HepG2 (cell line): ENCODE data around the gene MGARP. TPM values are rescaled to one million over a fixed set of nuclear protein-coding genes. Genes with fewer than 3 reads are reported as not detected.

Source experiments
- AGO2 ChIP-seq: fragments of 200-400 bp; formaldehyde crosslinking; optimal IDR thresholded peaks from 2 replicates; pipeline ENCODE3; 2017; ENCODE audit warnings: mild to moderate bottlenecking, low read depth, low read length, moderate library complexity
- AKAP8 ChIP-seq: sonication (generic); formaldehyde crosslinking; IDR thresholded peaks from 2 replicates; pipeline ENCODE4 v1.5.1; 2020; ENCODE audit warnings: mild to moderate bottlenecking, missing genetic modification reagents
- CHCHD3 ChIP-seq: sonication (generic); formaldehyde crosslinking; IDR thresholded peaks from 2 replicates; pipeline ENCODE4 v1.8.0; 2022; ENCODE audit warnings: mild to moderate bottlenecking, missing genetic modification reagents, moderate library complexity
- ELK4 ChIP-seq: sonication (generic); formaldehyde crosslinking; IDR thresholded peaks from 2 replicates; pipeline ENCODE4 v1.9.0; 2021; ENCODE audit warnings: missing genetic modification reagents, borderline replicate concordance
- IRX3 ChIP-seq: sonication (generic); formaldehyde crosslinking; IDR thresholded peaks from 2 replicates; pipeline ENCODE4 v1.8.1; 2023; ENCODE audit warnings: mild to moderate bottlenecking, low read depth, missing genetic modification reagents, borderline replicate concordance
- ISL2 ChIP-seq: sonication (generic); formaldehyde crosslinking; IDR thresholded peaks from 2 replicates; pipeline ENCODE4 v1.5.0; 2020; ENCODE audit warnings: missing genetic modification reagents
- KLF6 ChIP-seq: IDR thresholded peaks from 2 replicates; pipeline ENCODE4 v1.8.0; 2016; ENCODE audit warnings: missing biosample characterization, missing genetic modification reagents
- MEF2D ChIP-seq: sonication (generic); formaldehyde crosslinking; IDR thresholded peaks from 2 replicates; pipeline ENCODE4 v1.5.1; 2020; ENCODE audit warnings: mild to moderate bottlenecking, missing genetic modification reagents
- MTERF4 ChIP-seq: sonication (generic); formaldehyde crosslinking; IDR thresholded peaks from 2 replicates; pipeline ENCODE4 v1.8.0; 2023; ENCODE audit warnings: mild to moderate bottlenecking, missing genetic modification reagents
- NFAT5 ChIP-seq: sonication (generic); formaldehyde crosslinking; IDR thresholded peaks from 2 replicates; pipeline ENCODE4 v1.4.0; 2020; ENCODE audit warnings: missing genetic modification reagents
- PHF5A ChIP-seq: IDR thresholded peaks from one replicate; pipeline ENCODE4 v1.6.1; 2018; ENCODE audit warnings: low read depth, missing genetic modification reagents; ENCODE audit not compliant: unreplicated experiment
- RBM39 ChIP-seq: fragments of 200-400 bp; formaldehyde crosslinking; IDR thresholded peaks from one replicate; pipeline ENCODE4 v1.6.1; 2018; ENCODE audit warnings: antibody characterized with exemption, mild to moderate bottlenecking, low read depth, low read length; ENCODE audit not compliant: poor library complexity, severe bottlenecking
- THAP8 ChIP-seq: sonication (generic); formaldehyde crosslinking; IDR thresholded peaks from 2 replicates; pipeline ENCODE4 v1.5.1; 2020; ENCODE audit warnings: missing genetic modification reagents, mild to moderate bottlenecking, borderline replicate concordance
- ZFP37 ChIP-seq: sonication (generic); formaldehyde crosslinking; IDR thresholded peaks from 2 replicates; pipeline ENCODE4 v1.4.0; 2020; ENCODE audit warnings: missing genetic modification reagents, borderline replicate concordance
- ZNF574 ChIP-seq: sonication (generic); formaldehyde crosslinking; IDR thresholded peaks from 2 replicates; pipeline ENCODE4 v1.4.0; 2020; ENCODE audit warnings: missing genetic modification reagents
- ZNF616 ChIP-seq: sonication (generic); formaldehyde crosslinking; IDR thresholded peaks from 2 replicates; pipeline ENCODE4 v1.5.0; 2020; ENCODE audit warnings: low read depth, mild to moderate bottlenecking, missing genetic modification reagents
- ZNF724P ChIP-seq: sonication (generic); formaldehyde crosslinking; IDR thresholded peaks from 2 replicates; pipeline ENCODE4 v1.8.0; 2022; ENCODE audit warnings: missing genetic modification reagents, borderline replicate concordance
- polyA plus RNA-seq, 8 experiments: library from polyadenylated mRNA; depleted of rRNA in 3 of 8; stranded (reverse) in 7 of 8; unstranded in 1 of 8; fragments of >200 nt; fragmentation: Illumina TruSeq in 4 of 8; extraction: Trizol in 4 of 8; gene quantifications; 2 replicates each; pipeline versions ENCODE4 v1.2.1 to v1.2.3, GENCODE V29; 2011 to 2016; ENCODE audit warnings: low read depth in 4 of 8, missing spikeins in 1 of 8, mixed read lengths in 1 of 8; ENCODE audit not compliant: insufficient read depth in 1 of 8
- total RNA-seq, 5 experiments: library from RNA; depleted of rRNA; stranded (reverse); fragments of >200 nt; fragmentation: Illumina TruSeq; extraction: Trizol; gene quantifications; 2 replicates each; pipeline ENCODE4 v1.2.3, GENCODE V29; 2016; ENCODE audit warnings: low read depth in 1 of 5

The MGARP gene
- total and polyA plus RNA-seq, 2 of the 13 experiments (the other 11 are each of a cell fraction or from before 2014, with no cell fraction given) = 0.11 to 0.13 TPM

GRCh38 chr4:139295206-139295941 lies 15.3 kb upstream of the MGARP start (continued):
- TF ChIP-seq PHF5A (CRISPR knock-in tag) (no peak), IRX3 (CRISPR knock-in tag) (peak; percentile 81; the same call in 1 of the 2 replicates), ELK4 (CRISPR knock-in tag) (peak; percentile 97; the same call in 1 of the 2 replicates), KLF6 (CRISPR knock-in tag) (peak; percentile 49; the same call in 1 of the 2 replicates), ZNF574 (CRISPR knock-in tag) (peak; percentile 93), ZNF616 (CRISPR knock-in tag) (peak; percentile 85), ZFP37 (CRISPR knock-in tag) (peak; percentile 77; the same call in 1 of the 2 replicates), CHCHD3 (CRISPR knock-in tag) (no peak), RBM39 (peak; percentile 32), NFAT5 (peak; percentile 81; the same call in 1 of the 2 replicates), THAP8 (CRISPR knock-in tag) (0 out of 2 replicates have a peak, but pooled peaks have one; percentile 77), AKAP8 (CRISPR knock-in tag) (0 out of 2 replicates have a peak, but pooled peaks have one; percentile 48), MEF2D (CRISPR knock-in tag) (0 out of 2 replicates have a peak, but pooled peaks have one; percentile 47), ZNF724P (CRISPR knock-in tag) (peak; percentile 33; the same call in 1 of the 2 replicates), MTERF4 (CRISPR knock-in tag) (peak; percentile 79; the same call in 1 of the 2 replicates), AGO2 (peak; percentile 87), ISL2 (CRISPR knock-in tag) (peak; percentile 79)
